K562 (cell line): ENCODE results near the gene PTPN1. TPM values are rescaled to one million over a fixed set of nuclear protein-coding genes. Genes with fewer than 3 reads are reported as not detected.

ENCODE experiments used
- CHD1 ChIP-seq: fragments of 200-600 bp; sonication (generic); IDR thresholded peaks from one replicate; pipeline ENCODE4 v1.6.1; 2012; ENCODE audit warnings: mild to moderate bottlenecking, moderate library complexity, low read length, inconsistent platforms
- DDX20 ChIP-seq: fragments of 450-650 bp; IDR thresholded peaks from 2 replicates; pipeline ENCODE4 v1.6.1; 2016; ENCODE audit warnings: missing genetic modification characterization, low read depth, mild to moderate bottlenecking, missing compliant biosample characterization, moderate library complexity
- ETV1 ChIP-seq: fragments of 450-650 bp; conservative IDR thresholded peaks from 2 replicates; pipeline ENCODE4 v1.6.1; 2016; ENCODE audit warnings: missing genetic modification characterization, control low read depth, low read depth, missing compliant biosample characterization
- FOXA1 ChIP-seq: fragments of 450-650 bp; IDR thresholded peaks from 2 replicates; pipeline ENCODE4 v1.6.1; 2016; ENCODE audit warnings: mild to moderate bottlenecking, borderline replicate concordance
- JUNB ChIP-seq: fragments of 450-650 bp; formaldehyde crosslinking; conservative IDR thresholded peaks from 2 replicates; pipeline ENCODE4 v1.4.0; 2020; ENCODE audit warnings: mild to moderate bottlenecking
- MAFG ChIP-seq: fragments of 450-650 bp; conservative IDR thresholded peaks from 2 replicates; pipeline ENCODE4 v1.6.1; 2016; ENCODE audit warnings: missing genetic modification characterization, missing compliant biosample characterization
- MBD2 ChIP-seq: sonication (generic); IDR thresholded peaks from 2 replicates; pipeline ENCODE4 v1.6.1; 2016; ENCODE audit warnings: low read depth, borderline replicate concordance
- MGA ChIP-seq: fragments of 450-650 bp; IDR thresholded peaks from 2 replicates; pipeline ENCODE4 v1.6.1; 2016; ENCODE audit warnings: mild to moderate bottlenecking, moderate library complexity
- POLR2AphosphoS2 ChIP-seq: IDR thresholded peaks from 2 replicates; pipeline ENCODE4 v1.6.1; 2012; ENCODE audit warnings: low read length, improper control_type of control experiment
- POLR2H ChIP-seq: IDR thresholded peaks from 2 replicates; pipeline ENCODE4 v1.6.1; 2016; ENCODE audit warnings: missing genetic modification characterization, low read depth, mild to moderate bottlenecking, control low read depth, missing compliant biosample characterization, moderate library complexity
- RBM22 ChIP-seq: fragments of 200-400 bp; formaldehyde crosslinking; IDR thresholded peaks from 2 replicates; pipeline ENCODE4 v1.6.1; 2018; ENCODE audit warnings: low read length, low read depth; ENCODE audit not compliant: poor library complexity, severe bottlenecking
- SMAD4 ChIP-seq: fragments of 250-450 bp; sonication (Bioruptor Pico); conservative IDR thresholded peaks from 2 replicates; pipeline ENCODE4 v1.8.0; 2021; ENCODE audit warnings: inconsistent platforms, mild to moderate bottlenecking, moderate library complexity
- TSC22D4 ChIP-seq: fragments of 450-650 bp; IDR thresholded peaks from 2 replicates; pipeline ENCODE4 v1.6.1; 2016; ENCODE audit warnings: missing genetic modification characterization, missing biosample characterization, control low read depth
- ZBTB1 ChIP-seq: sonication (generic); formaldehyde crosslinking; IDR thresholded peaks from 2 replicates; pipeline ENCODE4 v1.8.1; 2023; ENCODE audit warnings: missing genetic modification reagents, low read depth, mild to moderate bottlenecking, borderline replicate concordance
- ZNF3 ChIP-seq: fragments of 250-450 bp; sonication (Bioruptor Pico); IDR thresholded peaks from 2 replicates; pipeline ENCODE4 v1.5.0; 2021; ENCODE audit warnings: mild to moderate bottlenecking, moderate library complexity
- polyA plus RNA-seq, 8 experiments: library from polyadenylated mRNA; depleted of rRNA in 4 of 8; stranded (reverse) in 5 of 8; unstranded in 3 of 8; fragments of >200 nt; fragmentation: Nextera tagmentation in 2 of 8; fragmentation: Illumina TruSeq in 1 of 8; extraction: Ambion mirVana in 2 of 8; extraction: Trizol in 1 of 8; gene quantifications; 2 replicates each; pipeline versions ENCODE4 v1.2.1 to v1.2.3, GENCODE V29; 2011 to 2014; ENCODE audit warnings: inconsistent platforms in 1 of 8, missing spikeins in 1 of 8
- total RNA-seq, 7 experiments: library from RNA; depleted of rRNA in 6 of 7; stranded (reverse); fragments of >200 nt in 6 of 7; fragmentation: Illumina TruSeq in 2 of 7; extraction: Trizol in 2 of 7; gene quantifications; 2 replicates each; pipeline versions ENCODE4 v1.2.1 to v1.2.3, GENCODE V29; 2011 to 2021; ENCODE audit warnings: low replicate concordance in 1 of 7
- TF ChIP-seq, protein P1 (sequence below), 2 experiments: fragments of 450-650 bp; IDR thresholded peaks; 2 replicates each; pipeline ENCODE4 v1.6.1; 2016

Gene PTPN1
- total and polyA plus RNA-seq, 9 of the 15 experiments (the other 6 are each of a cell fraction or from before 2014, with no cell fraction given), result 11.0 to 85.3 (median 54.0) TPM

- TF ChIP-seq CHD1, result no peak
- no peak for TF ChIP-seq JUNB (CRISPR knock-in tag)
- 0 out of 2 replicates have a peak, but pooled peaks have one; percentile 10 for TF ChIP-seq MAFG (tag)
- TF ChIP-seq SMAD4 (CRISPR knock-in tag), result no peak
- TF ChIP-seq TSC22D4 (tag), result no peak
- TF ChIP-seq POLR2H, result no peak
- no peak for TF ChIP-seq RBM22
- no peak for TF ChIP-seq FOXA1
- no peak for TF ChIP-seq ZBTB1 (CRISPR knock-in tag)
- TF ChIP-seq, protein P1, sequence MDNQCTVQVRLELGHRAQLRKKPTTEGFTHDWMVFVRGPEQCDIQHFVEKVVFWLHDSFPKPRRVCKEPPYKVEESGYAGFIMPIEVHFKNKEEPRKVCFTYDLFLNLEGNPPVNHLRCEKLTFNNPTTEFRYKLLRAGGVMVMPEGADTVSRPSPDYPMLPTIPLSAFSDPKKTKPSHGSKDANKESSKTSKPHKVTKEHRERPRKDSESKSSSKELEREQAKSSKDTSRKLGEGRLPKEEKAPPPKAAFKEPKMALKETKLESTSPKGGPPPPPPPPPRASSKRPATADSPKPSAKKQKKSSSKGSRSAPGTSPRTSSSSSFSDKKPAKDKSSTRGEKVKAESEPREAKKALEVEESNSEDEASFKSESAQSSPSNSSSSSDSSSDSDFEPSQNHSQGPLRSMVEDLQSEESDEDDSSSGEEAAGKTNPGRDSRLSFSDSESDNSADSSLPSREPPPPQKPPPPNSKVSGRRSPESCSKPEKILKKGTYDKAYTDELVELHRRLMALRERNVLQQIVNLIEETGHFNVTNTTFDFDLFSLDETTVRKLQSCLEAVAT (IDR thresholded peaks at IDR 0.05), result no peak
- no peak for TF ChIP-seq ZNF3 (CRISPR knock-in tag)
- TF ChIP-seq MGA, result 0 out of 2 replicates have a peak, but pooled peaks have one; percentile 11
- TF ChIP-seq MBD2, result peak; percentile 83
- TF ChIP-seq DDX20 (tag), result no peak
- no peak for TF ChIP-seq ETV1
- TF ChIP-seq POLR2AphosphoS2, result no peak
Observed at GRCh38 chr20:50467718-50468356, 42.3 kb upstream of the PTPN1 start (continued).
